GM18519 (cell line): ENCODE data around the gene NKAIN1.

Experiments used
- ATAC-seq: cut with Tn5 transposase; IDR thresholded peaks from one replicate; pipeline ENCODE4 v1.9.1; 2021; ENCODE audit warnings: mild to moderate bottlenecking, moderate library complexity; ENCODE audit not compliant: unreplicated experiment, low FRiP score

NKAIN1 gene

GRCh38 chr1:31234123-31234708 is 5.5 kb downstream of the NKAIN1 start:
- ATAC-seq, result no peak

GRCh38 chr1:31232689-31233088 is 7.0 kb downstream of the NKAIN1 start:
- no peak for ATAC-seq

- ATAC-seq, result no peak
Measured at GRCh38 chr1:31231802-31232201, 7.9 kb downstream of the NKAIN1 start.

GRCh38 chr1:31230378-31230777 is 9.3 kb downstream of the NKAIN1 start:
- ATAC-seq, result no peak

GRCh38 chr1:31228986-31229385 is 10.7 kb downstream of the NKAIN1 start:
- no peak for ATAC-seq

- no peak for ATAC-seq
Measured at GRCh38 chr1:31227891-31228568, 11.7 kb downstream of the NKAIN1 start.

GRCh38 chr1:31224068-31224467 is 15.6 kb downstream of the NKAIN1 start:
- no peak for ATAC-seq

- ATAC-seq, result no peak
Measured at GRCh38 chr1:31222176-31222575, 17.5 kb downstream of the NKAIN1 start.

- ATAC-seq, result no peak
Measured at GRCh38 chr1:31221072-31221471, 18.6 kb downstream of the NKAIN1 start.

GRCh38 chr1:31219489-31219888 is 20.2 kb downstream of the NKAIN1 start:
- ATAC-seq, result no peak

GRCh38 chr1:31218705-31219104 is 21.0 kb downstream of the NKAIN1 start:
- ATAC-seq, result no peak

GRCh38 chr1:31216016-31216415 is 23.7 kb downstream of the NKAIN1 start:
- ATAC-seq, result no peak

- no peak for ATAC-seq
Measured at GRCh38 chr1:31215065-31215570, 24.6 kb downstream of the NKAIN1 start.

- no peak for ATAC-seq
Measured at GRCh38 chr1:31214316-31215064, 25.2 kb downstream of the NKAIN1 start.

- ATAC-seq, result no peak
Measured at GRCh38 chr1:31208361-31208945, 31.2 kb downstream of the NKAIN1 start.

GRCh38 chr1:31207569-31207968 is 32.1 kb downstream of the NKAIN1 start:
- no peak for ATAC-seq

GRCh38 chr1:31207046-31207445 is 32.6 kb downstream of the NKAIN1 start:
- no peak for ATAC-seq

GRCh38 chr1:31203215-31203614 is 36.5 kb downstream of the NKAIN1 start:
- no peak for ATAC-seq

- no peak for ATAC-seq
Measured at GRCh38 chr1:31201931-31202360, 37.7 kb downstream of the NKAIN1 start.

GRCh38 chr1:31199949-31200348 is 39.7 kb downstream of the NKAIN1 start:
- no peak for ATAC-seq

GRCh38 chr1:31199236-31199790 is 40.4 kb downstream of the NKAIN1 start:
- ATAC-seq, result no peak
